DMS153 treated with DMSO at 0.1 percent for 48 hours (cell line): Measurements from ENCODE around the gene IPMK.
"Not testable (repeated sequence)": the region's sequence is repeated elsewhere in the genome, so short reads cannot be mapped to it uniquely, and the experiment has no call there.

Experiments
- DNase-seq: peaks from one replicate; lab custom pipeline; 2025; ENCODE audit not compliant: unreplicated experiment; lab: John Stamatoyannopoulos, UW

The IPMK gene

DNA sequence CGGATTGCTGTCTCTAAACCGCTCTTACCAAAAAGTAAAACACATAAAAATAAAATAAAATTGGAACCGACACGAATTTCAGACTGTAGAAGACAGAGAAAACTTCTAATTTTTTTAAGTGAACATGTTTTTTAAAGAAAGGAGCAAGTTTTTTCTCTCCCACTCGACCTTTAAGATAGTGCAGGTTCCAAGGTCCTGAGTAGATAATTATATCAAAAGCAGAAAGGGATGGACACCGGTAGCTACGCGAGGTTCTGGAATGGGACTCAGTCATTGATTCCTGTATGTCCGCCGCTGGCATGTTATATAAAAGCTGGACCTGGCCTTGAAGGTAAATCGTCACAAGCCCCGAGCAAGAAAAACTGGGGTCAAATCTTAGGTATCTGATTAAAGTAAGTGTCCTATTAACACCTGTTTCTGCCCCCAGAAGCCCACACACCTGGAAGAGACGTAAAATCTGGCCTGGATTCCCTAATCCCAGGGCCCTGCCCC is 806 bp upstream of the IPMK start:
- no peak for DNase-seq

DNA sequence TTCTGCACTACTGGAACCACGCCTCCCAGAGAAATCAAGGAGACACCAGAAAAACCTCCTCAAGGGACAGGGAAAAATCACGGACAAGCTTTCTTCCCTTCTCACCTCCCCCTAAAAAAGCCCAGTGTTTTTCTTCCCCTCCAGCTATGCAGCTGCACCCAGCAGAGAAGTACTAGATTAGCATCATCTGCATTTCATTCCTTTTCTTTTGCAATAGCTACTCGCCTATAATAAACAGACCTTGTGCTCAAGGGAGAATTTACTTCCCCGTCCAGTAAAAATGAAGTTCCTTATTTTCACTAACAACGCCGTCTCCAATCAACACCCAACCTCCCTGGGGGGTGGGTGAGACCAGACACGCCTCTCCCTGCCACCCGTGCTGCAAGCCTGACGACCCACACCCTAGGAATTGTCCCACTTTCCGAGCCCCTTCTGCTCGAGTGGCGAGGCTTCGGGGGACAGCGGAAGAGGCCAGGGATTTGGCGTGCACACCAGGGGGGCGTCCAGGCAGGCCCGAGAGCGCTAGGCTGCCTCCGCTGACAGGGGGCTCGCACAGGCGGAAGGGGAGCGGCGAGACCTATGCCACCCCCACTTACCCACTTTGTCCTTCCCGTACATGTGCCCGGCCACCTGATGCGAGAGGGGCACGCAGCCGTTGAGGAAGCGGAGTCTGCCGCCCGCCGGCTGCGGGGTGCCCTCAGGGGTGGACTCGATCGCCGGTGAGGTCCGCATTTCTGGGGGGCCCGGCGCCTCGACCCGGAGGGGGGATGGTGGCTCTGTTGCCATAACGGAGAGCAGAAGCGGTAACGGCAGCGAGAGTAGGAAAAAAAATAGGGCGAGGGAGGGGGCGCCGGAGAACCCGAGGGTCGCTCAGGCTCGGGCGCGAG is 625 bp downstream of the IPMK start:
- no peak for DNase-seq

DNA sequence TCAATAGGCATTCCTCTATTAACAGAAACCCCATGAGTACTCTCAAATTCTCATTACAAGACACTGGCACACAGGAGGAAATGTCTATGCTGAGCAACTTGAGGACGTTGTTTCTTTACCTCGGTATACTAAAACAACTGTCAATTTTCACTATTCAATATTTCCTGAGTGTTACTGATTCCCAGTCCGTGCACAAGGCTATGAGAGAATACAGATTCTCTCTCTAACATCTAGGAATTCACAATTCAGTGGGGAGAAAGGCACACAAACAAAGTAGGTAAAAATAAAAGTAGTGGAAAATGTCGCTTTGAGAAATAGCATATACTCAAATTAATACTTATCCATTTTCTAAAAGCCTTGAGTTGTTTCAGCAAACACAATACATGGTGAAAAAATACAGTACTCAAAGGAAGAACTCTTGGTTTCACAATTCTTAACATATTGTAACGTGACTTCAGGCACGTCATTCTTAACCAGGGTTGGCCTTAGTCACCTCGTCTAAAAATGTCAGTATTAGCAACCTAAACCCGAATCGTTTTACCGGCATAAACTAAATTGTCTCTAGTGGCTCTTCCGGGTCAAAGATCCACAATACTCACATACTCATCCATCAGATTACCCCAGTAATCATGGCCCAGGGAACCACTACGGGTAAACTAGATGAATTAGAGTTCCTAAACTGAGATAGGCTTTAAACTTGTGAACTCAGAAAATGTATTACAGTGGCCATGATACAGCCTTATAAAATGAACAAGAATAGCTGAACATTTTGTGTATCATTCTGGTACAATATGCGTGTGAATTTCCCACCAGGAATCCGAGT is 1.5 kb downstream of the IPMK start:
- peak; percentile 23 for DNase-seq

DNA sequence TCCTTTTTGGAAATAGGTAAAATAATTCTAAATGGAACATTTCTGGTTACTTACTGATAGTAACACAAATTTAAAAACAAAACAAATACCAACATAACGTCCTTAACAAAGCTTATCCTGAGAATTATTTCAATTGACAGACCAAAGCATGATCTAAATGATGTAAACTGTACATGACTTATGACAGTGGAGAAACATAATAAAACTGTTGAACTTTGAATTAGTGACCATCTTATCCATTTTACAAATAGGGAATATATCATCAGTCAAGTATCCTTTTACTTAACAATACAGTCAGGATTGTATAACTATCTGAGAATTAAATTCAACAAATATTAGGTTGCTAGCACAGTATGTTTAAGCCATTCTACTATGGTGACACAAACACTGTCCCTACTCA is 2.4 kb downstream of the IPMK start:
- DNase-seq = no peak

DNA sequence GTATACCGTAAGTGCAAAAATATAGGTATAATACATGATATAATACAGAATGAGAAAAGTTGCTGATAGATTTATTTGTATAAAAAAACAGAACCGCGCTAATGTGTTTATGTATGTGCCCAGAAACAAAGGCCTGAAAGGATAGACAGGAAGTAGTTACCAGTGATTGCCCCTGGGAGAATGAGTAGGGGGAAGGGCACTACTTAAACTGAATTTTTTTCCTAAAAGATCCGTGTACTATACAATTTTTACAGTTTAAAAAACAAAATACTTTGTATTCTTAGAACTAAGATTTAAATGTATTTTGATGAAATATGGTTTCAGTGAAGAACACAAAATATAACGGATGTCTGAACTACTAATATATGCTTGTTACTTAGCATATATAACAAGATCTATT is 2.9 kb downstream of the IPMK start:
- peak; percentile 34 for DNase-seq

DNA sequence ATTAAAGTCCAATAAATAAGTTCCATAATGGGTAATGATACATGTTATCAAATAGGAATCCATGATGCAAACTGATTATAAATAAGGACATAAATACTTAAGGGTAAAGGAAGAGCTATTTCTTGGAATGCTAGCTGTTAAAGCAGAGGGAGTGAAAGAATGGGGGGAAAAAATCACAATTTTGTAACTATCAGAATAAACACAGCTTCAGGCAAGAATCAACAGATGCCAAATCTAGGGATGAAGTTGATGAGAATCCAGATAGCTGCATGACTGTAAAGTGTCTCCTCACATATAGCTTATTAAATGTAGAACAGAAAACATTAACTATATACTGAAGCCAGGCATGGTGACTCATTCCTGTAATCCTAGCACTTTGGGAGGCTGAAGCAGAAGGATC is 4.9 kb downstream of the IPMK start:
- no peak for DNase-seq

DNA sequence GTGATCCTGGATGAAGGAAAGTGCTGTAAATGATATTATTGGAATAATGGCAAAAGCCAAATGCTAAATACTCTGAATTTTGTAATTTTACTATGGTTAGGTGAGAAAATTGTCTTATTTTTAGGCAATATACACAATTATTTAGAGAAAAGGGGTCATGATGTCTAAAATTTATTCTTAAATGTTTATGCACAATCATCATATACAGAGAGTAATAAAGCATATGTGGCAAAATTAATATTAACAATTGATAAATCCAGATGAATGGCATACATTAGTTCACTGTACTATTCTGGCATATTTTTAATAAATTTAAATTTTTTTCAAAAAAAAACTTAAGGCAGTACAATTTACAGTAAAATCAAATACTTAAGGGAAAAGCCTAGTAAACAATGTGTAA is 7.4 kb downstream of the IPMK start:
- DNase-seq = no peak

DNA sequence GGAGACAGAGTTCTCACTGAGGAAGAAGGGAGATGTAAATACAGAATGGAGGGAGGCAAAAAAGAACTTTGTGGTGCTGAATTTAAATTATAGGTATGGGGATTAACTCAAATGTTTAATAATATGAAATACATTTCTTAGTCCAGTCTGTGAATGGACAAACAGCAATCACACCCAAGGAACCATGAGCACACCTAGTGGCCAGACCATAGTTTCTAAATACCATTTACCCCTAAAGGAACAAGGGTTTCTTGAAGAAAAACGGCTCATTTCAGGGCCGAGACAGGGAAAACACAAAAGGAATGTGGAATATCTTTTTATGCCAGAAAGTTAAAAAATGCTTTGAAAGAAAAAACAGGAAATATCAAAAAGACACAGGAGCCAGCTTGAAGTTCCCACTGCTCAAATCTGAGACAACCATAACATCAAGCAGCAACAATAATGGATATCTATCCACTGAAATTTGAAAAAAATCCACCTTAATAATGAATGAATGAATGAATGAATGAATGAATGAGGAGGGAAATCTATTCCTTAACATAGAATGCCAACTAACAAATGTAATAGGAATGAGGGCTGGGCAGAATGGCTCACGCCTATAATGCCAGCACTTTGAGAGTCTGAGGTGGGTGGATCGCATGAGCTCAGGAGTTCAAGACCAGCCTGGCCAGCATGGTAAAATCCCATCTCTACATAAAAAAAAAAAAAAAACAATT is 8.6 kb downstream of the IPMK start:
- no peak for DNase-seq

DNA sequence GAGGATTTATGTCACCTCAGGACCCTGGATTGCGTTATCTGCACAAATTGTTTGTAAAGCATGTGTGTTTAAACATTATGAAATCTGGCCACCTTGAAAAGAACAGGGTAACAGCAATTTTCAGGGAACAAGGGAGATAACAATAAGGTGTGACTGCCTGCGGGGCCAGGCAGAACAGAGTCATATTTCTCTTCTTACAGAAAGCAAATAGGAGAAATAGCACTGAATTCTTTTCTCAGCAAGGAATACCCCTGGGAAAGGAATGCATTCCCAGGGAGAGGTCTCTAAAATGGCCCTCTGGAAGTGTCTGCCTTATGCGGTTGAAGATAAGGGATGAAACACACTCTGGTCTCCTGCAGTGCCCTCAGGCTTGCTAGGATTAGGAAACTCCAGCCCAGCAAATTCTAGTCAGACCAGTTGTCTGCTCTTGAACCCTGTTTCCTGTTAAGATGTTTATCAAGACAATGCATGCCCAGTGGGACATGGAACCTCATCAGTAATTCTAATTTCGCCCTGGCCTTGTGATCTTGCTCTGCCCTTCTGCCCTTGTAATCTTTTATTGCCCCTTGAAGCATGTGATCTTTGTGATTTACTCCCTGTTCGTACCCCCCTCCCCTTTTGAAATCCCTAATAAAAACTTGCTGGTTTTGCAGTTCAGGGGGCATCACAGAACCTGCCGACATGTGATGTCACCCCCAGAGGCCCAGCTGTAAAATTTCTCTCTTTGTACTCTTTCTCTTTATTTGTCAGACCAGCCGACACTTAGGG is 11.5 kb downstream of the IPMK start:
- not testable (repeated sequence) for DNase-seq

DNA sequence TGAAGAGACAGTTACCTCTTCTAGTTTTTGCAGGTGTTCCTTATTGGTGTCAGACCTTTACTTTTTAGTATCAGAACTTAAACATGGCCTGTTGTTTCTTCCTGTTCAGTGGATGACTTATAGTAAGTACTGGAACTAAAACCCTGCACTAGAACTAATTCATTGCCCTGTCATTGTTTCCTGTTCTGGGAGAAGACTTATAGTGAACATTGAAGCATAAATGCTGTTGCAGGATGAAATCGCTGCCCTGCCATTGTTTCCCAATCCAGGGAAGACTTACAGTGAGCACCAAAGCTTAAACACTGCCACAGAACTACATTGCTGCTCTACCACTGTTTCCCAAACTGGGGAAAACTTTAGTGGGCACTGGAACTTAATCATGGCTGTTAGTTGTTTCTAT is 13.1 kb downstream of the IPMK start:
- no peak for DNase-seq

DNA sequence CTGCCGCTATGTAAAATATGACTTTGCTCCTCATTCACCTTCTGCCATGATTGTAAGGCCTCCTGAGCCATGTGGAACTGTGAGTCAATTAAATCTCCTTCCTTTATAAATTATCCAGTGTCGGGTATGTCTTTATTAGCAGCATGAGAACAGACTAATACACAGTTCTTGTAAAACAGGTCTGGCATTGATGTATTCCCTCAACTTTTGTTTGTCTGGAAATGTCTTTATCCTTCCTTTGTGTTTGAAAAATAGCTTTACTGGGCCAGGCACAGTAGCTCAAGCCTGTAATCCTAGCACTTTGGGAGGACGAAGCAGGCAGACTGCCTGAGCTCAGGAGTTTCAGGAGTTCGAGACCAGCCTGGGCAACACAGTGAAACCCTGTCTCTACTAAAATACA is 14.5 kb downstream of the IPMK start:
- DNase-seq = no peak

DNA sequence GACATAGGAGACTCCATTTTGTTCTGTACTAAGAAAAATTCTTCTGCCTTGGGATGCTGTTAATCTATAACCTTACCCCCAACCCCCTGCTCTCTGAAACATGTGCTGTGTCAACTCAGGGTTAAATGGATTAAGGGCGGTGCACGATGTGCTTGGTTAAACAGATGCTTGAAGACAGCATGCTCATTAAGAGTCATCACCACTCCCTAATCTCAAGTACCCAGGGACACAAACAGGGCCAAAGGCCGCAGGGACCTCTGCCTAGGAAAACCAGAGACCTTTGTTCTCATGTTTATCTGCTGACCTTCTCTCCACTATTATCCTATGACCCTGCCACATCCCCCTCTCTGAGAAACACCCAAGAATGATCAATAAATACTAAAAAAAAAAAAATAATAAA is 23.0 kb downstream of the IPMK start:
- not testable (repeated sequence) for DNase-seq

DNA sequence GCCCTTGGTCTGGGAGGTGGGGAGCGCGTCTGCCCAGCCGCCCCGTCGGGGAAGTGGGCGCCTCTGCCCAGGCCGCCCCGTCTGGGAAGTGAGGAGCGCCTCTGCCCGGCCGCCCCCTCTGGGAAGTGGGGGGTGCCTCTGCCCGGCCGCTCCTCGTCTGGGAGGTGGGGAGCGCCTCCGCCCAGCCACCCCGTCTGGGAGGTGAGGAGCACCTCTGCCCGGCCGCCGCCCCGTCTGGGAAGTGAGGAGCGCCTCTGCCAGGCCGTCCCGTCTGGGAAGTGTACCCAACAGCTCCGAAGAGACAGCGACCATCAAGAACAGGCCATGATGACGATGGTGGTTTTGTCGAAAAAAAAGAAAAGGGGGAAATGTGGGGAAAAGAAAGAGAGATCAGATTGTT is 23.5 kb downstream of the IPMK start:
- not testable (repeated sequence) for DNase-seq

DNA sequence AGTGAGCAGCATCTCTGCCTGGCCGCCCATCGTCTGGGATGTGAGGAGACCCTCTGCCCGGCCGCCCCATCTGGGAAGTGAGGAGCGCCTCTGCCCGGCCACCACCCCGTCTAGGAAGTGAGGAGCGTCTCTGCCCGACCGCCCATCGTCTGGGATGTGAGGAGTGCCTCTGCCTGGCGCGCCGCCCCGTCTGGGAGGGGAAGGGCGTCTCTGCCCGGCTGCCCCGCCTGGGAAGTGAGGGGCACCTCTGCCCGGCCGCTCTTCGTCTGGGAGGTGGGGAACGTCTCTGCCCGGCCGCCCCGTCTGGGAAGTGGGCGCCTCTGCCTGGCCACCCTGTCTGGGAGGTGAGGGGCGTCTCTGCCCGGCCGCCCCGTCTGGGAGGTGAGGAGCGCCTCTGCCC is 23.9 kb downstream of the IPMK start:
- DNase-seq = not testable (repeated sequence)

DNA sequence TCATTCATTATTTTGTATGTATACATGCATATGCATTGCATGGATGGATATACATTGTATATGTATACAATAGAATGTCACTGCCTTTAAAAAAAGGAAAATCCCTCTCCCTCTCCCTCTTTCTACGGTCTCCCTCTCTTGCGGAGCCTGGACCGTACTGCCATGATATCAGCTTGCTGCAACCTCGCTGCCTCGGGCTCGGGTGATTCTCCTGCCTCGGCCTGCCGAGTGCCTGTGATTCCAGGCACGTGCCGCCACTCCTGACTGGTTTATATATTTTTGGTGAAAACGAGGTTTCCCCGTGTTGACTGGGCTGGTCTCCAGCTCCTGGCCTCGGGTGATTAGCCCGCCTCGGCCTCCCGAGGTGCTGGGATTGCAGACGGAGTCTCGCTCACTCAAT is 24.4 kb downstream of the IPMK start:
- no peak for DNase-seq

DNA sequence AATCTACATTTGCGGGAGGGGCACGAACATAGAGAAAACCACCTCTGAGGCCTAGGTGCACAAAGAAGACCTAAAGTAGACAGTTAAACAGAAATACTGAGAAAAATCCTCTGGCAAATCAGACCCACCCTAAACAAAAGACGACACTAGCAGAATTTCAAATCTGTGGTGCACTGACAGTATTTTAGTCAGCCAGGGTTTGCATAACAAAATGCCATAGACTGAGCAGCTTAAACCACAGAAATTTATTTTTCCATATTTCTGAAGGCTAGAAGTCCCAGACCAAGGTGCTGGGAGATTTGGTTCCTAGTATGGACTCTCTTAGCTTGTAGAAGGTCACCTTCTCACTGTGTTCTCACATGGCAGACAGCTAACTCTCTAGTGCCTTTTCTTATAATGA is 26.3 kb downstream of the IPMK start:
- no peak for DNase-seq

DNA sequence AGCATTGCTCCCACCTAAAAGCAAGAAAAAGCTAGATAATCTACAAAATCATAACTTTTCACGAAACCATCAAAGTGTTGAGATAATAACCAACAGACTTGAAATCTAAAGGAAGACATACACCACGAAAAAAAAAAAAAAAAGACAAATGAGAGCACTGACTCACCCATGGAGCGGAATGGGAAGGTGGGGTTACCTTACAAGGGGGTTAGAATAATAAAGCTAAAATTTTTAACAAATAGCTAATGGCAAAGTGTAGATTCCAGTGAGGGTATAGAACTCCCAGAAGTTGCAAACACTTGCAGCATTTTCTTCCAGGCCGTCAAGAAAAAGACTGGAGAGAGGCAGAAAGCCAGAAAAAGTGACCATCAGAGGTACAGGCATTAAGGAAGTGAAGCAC is 27.2 kb downstream of the IPMK start:
- no peak for DNase-seq

DNA sequence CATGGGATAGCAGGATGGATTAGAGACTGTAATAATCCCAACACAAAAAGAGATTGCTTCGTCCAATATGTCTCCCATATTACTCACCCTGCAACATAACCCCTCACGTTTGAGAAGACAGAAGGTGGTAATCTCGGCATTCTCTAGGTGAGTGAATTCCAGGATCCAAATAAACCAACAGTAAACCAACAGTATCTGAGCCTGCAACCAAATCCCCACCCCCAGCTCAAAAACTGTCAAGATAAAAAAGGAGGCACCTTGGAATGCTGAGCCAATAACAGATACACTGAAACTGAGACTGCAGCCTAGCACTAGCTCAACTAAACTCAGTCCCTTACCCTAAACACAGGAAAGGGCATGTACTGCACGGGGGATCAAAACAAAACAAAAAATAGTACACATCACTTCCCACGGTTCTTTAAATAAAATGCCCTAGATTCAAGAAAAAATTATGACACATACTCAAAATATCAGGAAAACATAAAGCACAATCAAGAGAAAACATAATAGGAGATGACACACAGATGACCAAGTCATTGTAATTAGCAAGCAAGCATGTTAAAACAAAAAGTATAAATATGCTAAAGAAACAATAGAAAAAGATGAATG is 28.0 kb downstream of the IPMK start:
- DNase-seq = no peak

DNA sequence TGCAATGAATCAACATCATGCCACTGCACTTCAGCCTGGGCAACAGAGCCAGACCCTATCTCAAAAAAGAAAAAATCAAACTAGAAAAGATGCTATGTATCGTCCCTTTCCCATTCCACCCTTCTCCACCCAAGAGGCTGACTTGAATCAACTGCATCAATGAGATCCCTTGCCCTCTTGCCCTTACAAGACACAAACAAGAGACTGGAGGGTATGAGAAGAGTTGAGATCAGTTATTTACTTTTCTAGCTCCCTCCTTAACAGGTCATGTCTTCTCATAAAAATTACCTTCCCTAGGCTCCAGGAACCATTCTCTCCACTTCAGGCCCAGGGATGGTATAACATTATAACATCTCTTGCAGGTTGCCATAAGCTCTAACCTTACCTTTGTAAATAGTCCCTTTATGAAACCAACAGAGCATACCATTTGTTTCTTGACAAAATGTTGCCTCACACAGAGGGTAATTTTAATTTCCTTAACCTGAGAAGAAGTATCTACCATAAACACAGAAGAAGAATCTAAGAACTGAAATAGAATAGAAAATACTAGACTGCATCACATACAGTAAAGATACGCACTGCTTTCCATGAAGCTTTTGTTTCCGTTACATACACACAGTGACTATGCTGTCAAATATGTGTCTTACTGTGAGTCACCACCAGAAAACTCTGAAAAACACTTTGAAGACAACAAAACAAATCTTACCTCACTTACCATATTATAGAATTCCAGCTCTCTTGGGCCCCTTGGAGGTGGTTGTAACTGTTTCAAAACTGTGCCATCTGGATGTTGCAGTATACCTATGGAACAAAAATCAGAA is 30.5 kb downstream of the IPMK start:
- DNase-seq = no peak
